H1 (cell line): ENCODE data around the gene ZNF70. TPM values are rescaled to one million over a fixed set of nuclear protein-coding genes. Genes with fewer than 3 reads are reported as not detected.
A peak's percentile ranks its signal among the peaks of the same experiment; 100 is the strongest.

Source experiments
- CTCF ChIA-PET: fragments of 300-600 bp; sonication (Branson Sonifier 250); formaldehyde crosslinking; loops from one replicate; lab custom pipeline; 2021; ENCODE audit not compliant: partially characterized antibody; lab: Charles Lee
- POLR2A ChIA-PET: fragments of 300-600 bp; sonication (Branson Sonifier 250); formaldehyde crosslinking; loops from one replicate; lab custom pipeline; 2021; ENCODE audit warnings: inconsistent platforms; ENCODE audit not compliant: partially characterized antibody; lab: Charles Lee
- DNase-seq, 2 experiments: peaks; one replicate each; pipeline versions ENCODE4 v3.0.0 to v3.0.0-alpha.2; 2010 to 2022; ENCODE audit warnings: low spot score in 2 of 2, low read depth in 1 of 2, mixed read lengths in 1 of 2
- FAIRE-seq: peaks from 2 replicates; lab custom pipeline; 2011; peaks lifted over from hg19 to GRCh38; lab: Jason Lieb, UNC
- H2AFZ ChIP-seq: 2 replicates; pipeline ENCODE4 v1.8.1; 2012; ENCODE audit warnings: low read length, inconsistent platforms
- H2AK5ac ChIP-seq: 2 replicates; pipeline ENCODE4 v1.6.1; 2013; ENCODE audit warnings: low read depth, low read length
- H2BK120ac ChIP-seq: replicated peaks from 2 replicates; pipeline ENCODE3; 2013; ENCODE audit warnings: low read depth, low read length, inconsistent platforms
- H2BK12ac ChIP-seq: 2 replicates; pipeline ENCODE4 v1.6.1; 2013; ENCODE audit warnings: low read depth, low read length
- H2BK15ac ChIP-seq: 2 replicates; pipeline ENCODE4 v1.6.1; 2013; ENCODE audit warnings: low read length
- H2BK20ac ChIP-seq: 2 replicates; pipeline ENCODE4 v1.6.1; 2013; ENCODE audit warnings: low read length
- H2BK5ac ChIP-seq: 2 replicates; pipeline ENCODE4 v1.6.1; 2013; ENCODE audit warnings: low read depth, low read length
- H3K14ac ChIP-seq: 2 replicates; pipeline ENCODE4 v1.6.1; 2013; ENCODE audit warnings: inconsistent platforms; ENCODE audit not compliant: insufficient read length
- H3K18ac ChIP-seq: 2 replicates; pipeline ENCODE4 v1.6.1; 2013; ENCODE audit warnings: low read length; ENCODE audit errors: extremely low read depth
- H3K23ac ChIP-seq: 2 replicates; pipeline ENCODE4 v1.6.1; 2013; ENCODE audit warnings: inconsistent platforms; ENCODE audit not compliant: insufficient read length
- H3K23me2 ChIP-seq: 2 replicates; pipeline ENCODE4 v1.6.1; 2013; ENCODE audit warnings: low read depth, low read length
- H3K27ac ChIP-seq: 2 replicates; pipeline ENCODE4 v1.6.1; 2011; ENCODE audit warnings: low read depth, low read length, inconsistent platforms
- H3K27me3 ChIP-seq, 4 experiments: replicated peaks in 1 of 4; 1 replicate in 1 of 4; 2 replicates in 3 of 4; pipeline versions ENCODE4 v1.6.1 to v1.8.1; 2011 to 2013; ENCODE audit warnings: low read length in 3 of 4, mild to moderate bottlenecking in 3 of 4, inconsistent platforms in 2 of 4, mixed read lengths in 2 of 4, moderate library complexity in 1 of 4; ENCODE audit not compliant: control insufficient read depth in 3 of 4, insufficient read depth in 3 of 4; ENCODE audit errors: extremely low read depth in 1 of 4
- H3K36me3 ChIP-seq, 4 experiments: 2 replicates each; pipeline versions ENCODE4 v1.6.1 to v1.8.1; 2011 to 2013; ENCODE audit warnings: mild to moderate bottlenecking in 4 of 4, low read length in 3 of 4, moderate library complexity in 2 of 4, control low read depth in 1 of 4, inconsistent platforms in 1 of 4; ENCODE audit not compliant: insufficient read depth in 4 of 4, control insufficient read depth in 2 of 4
- H3K4ac ChIP-seq: replicated peaks from 2 replicates; pipeline ENCODE3; 2013; ENCODE audit warnings: low read length, low read depth, mixed read lengths, inconsistent platforms; ENCODE audit not compliant: insufficient read length
- H3K4me1 ChIP-seq, 4 experiments: replicated peaks in 1 of 4; 1 replicate in 1 of 4; 2 replicates in 3 of 4; pipeline versions ENCODE4 v1.6.1 to v1.8.1; 2011 to 2013; ENCODE audit warnings: low read length in 3 of 4, inconsistent platforms in 2 of 4, mixed read lengths in 1 of 4; ENCODE audit not compliant: insufficient read depth in 4 of 4, control insufficient read depth in 3 of 4
- H3K4me2 ChIP-seq, 2 experiments: 2 replicates each; pipeline versions ENCODE4 v1.6.1 to v1.8.1; 2011 to 2013; ENCODE audit warnings: low read depth in 2 of 2, low read length in 2 of 2, control low read depth in 1 of 2, inconsistent platforms in 1 of 2, mild to moderate bottlenecking in 1 of 2; ENCODE audit not compliant: insufficient read depth in 1 of 2
- H3K4me3 ChIP-seq, 4 experiments: fragments of 200-600, 300-600 bp in 1 of 4; sonication (generic), shearing (Covaris generic), sonication (Bioruptor Twin) in 1 of 4; 2 replicates each; pipeline versions ENCODE4 v1.5.1 to v1.8.1; 2011 to 2016; ENCODE audit warnings: low read length in 4 of 4, low read depth in 3 of 4, control low read depth in 2 of 4, inconsistent platforms in 2 of 4, mild to moderate bottlenecking in 2 of 4, mixed read lengths in 1 of 4, moderate library complexity in 1 of 4; ENCODE audit not compliant: insufficient read depth in 2 of 4; ENCODE audit errors: extremely low read depth in 1 of 4
- H3K56ac ChIP-seq: replicated peaks from 2 replicates; pipeline ENCODE3; 2013; ENCODE audit warnings: low read depth, mild to moderate bottlenecking, mixed read lengths, low read length, inconsistent platforms; ENCODE audit not compliant: insufficient read length
- H3K79me1 ChIP-seq: 2 replicates; pipeline ENCODE4 v1.6.1; 2013; ENCODE audit warnings: low read depth, low read length, control low read depth
- H3K79me2 ChIP-seq, 2 experiments: 2 replicates each; pipeline versions ENCODE4 v1.6.1 to v1.8.1; 2012 to 2013; ENCODE audit warnings: low read length in 2 of 2, mild to moderate bottlenecking in 2 of 2, inconsistent platforms in 1 of 2; ENCODE audit not compliant: insufficient read depth in 2 of 2, control insufficient read depth in 1 of 2
- H3K9ac ChIP-seq, 4 experiments: replicated peaks in 1 of 4; 1 replicate in 1 of 4; 2 replicates in 3 of 4; pipeline versions ENCODE4 v1.6.1 to v1.8.1; 2011 to 2013; ENCODE audit warnings: low read depth in 3 of 4, low read length in 3 of 4, control low read depth in 2 of 4, mild to moderate bottlenecking in 2 of 4, moderate library complexity in 2 of 4, inconsistent platforms in 1 of 4; ENCODE audit errors: extremely low read depth in 1 of 4
- H3K9me3 ChIP-seq, 2 experiments: 2 replicates each; pipeline versions ENCODE4 v1.6.1 to v1.8.1; 2012 to 2013; ENCODE audit warnings: mild to moderate bottlenecking in 2 of 2, moderate library complexity in 2 of 2, control low read depth in 1 of 2, inconsistent platforms in 1 of 2, low read depth in 1 of 2, low read length in 1 of 2, mixed read lengths in 1 of 2; ENCODE audit not compliant: insufficient read depth in 2 of 2
- H4K20me1 ChIP-seq, 2 experiments: replicated peaks in 1 of 2; 2 replicates each; pipeline versions ENCODE3 to v1.8.1; 2011 to 2013; ENCODE audit warnings: inconsistent platforms in 2 of 2, low read length in 2 of 2, mild to moderate bottlenecking in 1 of 2; ENCODE audit not compliant: insufficient read depth in 2 of 2, control insufficient read depth in 1 of 2
- H4K5ac ChIP-seq: 2 replicates; pipeline ENCODE4 v1.6.1; 2013; ENCODE audit warnings: low read length, low read depth, mixed read lengths, inconsistent platforms; ENCODE audit not compliant: insufficient read length
- H4K8ac ChIP-seq: 2 replicates; pipeline ENCODE4 v1.8.0; 2013; ENCODE audit warnings: mild to moderate bottlenecking, moderate library complexity, low read length, inconsistent platforms; ENCODE audit not compliant: insufficient read depth; ENCODE audit errors: extremely low read depth
- H4K91ac ChIP-seq: replicated peaks from 2 replicates; pipeline ENCODE3; 2013; ENCODE audit warnings: low read length, mixed read lengths, inconsistent platforms; ENCODE audit not compliant: insufficient read length
- E2F6 ChIP-seq: IDR thresholded peaks from 2 replicates; pipeline ENCODE4 v1.6.1; 2012; ENCODE audit warnings: inconsistent platforms
- EGR1 ChIP-seq: IDR thresholded peaks from 2 replicates; pipeline ENCODE4 v1.6.1; 2011; ENCODE audit warnings: low read depth, low read length, borderline replicate concordance
- FOSL1 ChIP-seq: IDR thresholded peaks from 2 replicates; pipeline ENCODE4 v1.6.1; 2011; ENCODE audit warnings: mild to moderate bottlenecking, low read depth, low read length, moderate library complexity; ENCODE audit not compliant: insufficient read depth
- HDAC2 ChIP-seq, 2 experiments: fragments of 300-600 bp in 1 of 2; sonication (generic) in 1 of 2; IDR thresholded peaks; 2 replicates each; pipeline ENCODE4 v1.6.1; 2011 to 2012; ENCODE audit warnings: low read depth in 2 of 2, low read length in 2 of 2, mild to moderate bottlenecking in 2 of 2, moderate library complexity in 2 of 2, borderline replicate concordance in 1 of 2, inconsistent platforms in 1 of 2
- MAX ChIP-seq: IDR thresholded peaks from 2 replicates; pipeline ENCODE4 v1.6.1; 2012; ENCODE audit warnings: inconsistent platforms
- NRF1 ChIP-seq: IDR thresholded peaks from 2 replicates; pipeline ENCODE4 v1.6.1; 2011; ENCODE audit warnings: mild to moderate bottlenecking, low read depth, low read length, improper control_type of control experiment
- POLR2A ChIP-seq, 2 experiments: IDR thresholded peaks; 1 replicate in 1 of 2; 2 replicates in 1 of 2; pipeline ENCODE4 v1.6.1; 2011; ENCODE audit warnings: low read depth in 2 of 2, low read length in 2 of 2, mild to moderate bottlenecking in 2 of 2; ENCODE audit errors: control extremely low read depth in 1 of 2
- RXRA ChIP-seq: IDR thresholded peaks from 2 replicates; pipeline ENCODE4 v1.6.1; 2011; ENCODE audit warnings: low read depth, mild to moderate bottlenecking, low read length, moderate library complexity; ENCODE audit not compliant: insufficient read depth
- TBP ChIP-seq: IDR thresholded peaks from 2 replicates; pipeline ENCODE4 v1.6.1; 2011; ENCODE audit warnings: low read depth, low read length, improper control_type of control experiment
- TEAD4 ChIP-seq: IDR thresholded peaks from 2 replicates; pipeline ENCODE4 v1.6.1; 2012; ENCODE audit warnings: low read depth, low read length, inconsistent platforms, mixed read lengths
- YY1 ChIP-seq: IDR thresholded peaks from 2 replicates; pipeline ENCODE4 v1.6.1; 2011; ENCODE audit warnings: low read depth, mild to moderate bottlenecking, low read length
- WGBS, 2 experiments: shearing (Covaris generic) in 1 of 2; methylation state at CpG; one replicate each; pipeline versions ENCODE4 v1.1.6 to v1.1.7; 2013 to 2015; ENCODE audit warnings: low lambda C conversion rate in 2 of 2, mixed read lengths in 2 of 2, inconsistent platforms in 1 of 2, low coverage in 1 of 2, missing lambda C conversion rate in 1 of 2; ENCODE audit not compliant: insufficient replicate concordance in 2 of 2, insufficient coverage in 1 of 2, insufficient read length in 1 of 2; ENCODE audit errors: extremely low coverage in 1 of 2, missing lambda C conversion rate in 1 of 2; 5-methylcytosine and 5-hydroxymethylcytosine counted together
- polyA plus RNA-seq, 7 experiments: library from polyadenylated mRNA; depleted of rRNA in 3 of 7; stranded (reverse) in 5 of 7; unstranded in 2 of 7; fragments of >200 nt in 5 of 7; fragments of 200-250 nt in 2 of 7; gene quantifications; 1 replicate in 5 of 7; 2 replicates in 1 of 7; 4 replicates in 1 of 7; pipeline versions ENCODE4 v1.2.1 to v1.2.3, GENCODE V29; 2011 to 2013; ENCODE audit warnings: missing spikeins in 2 of 7, mixed read lengths in 2 of 7
- total RNA-seq: library from RNA; stranded (reverse); fragmentation: NEBNext Ultra II Directional; extraction: Animal tissue kit (Norgen Biotek cat#: 25700); gene quantifications from 2 replicates; pipeline ENCODE4 v1.2.1, GENCODE V29; 2021

Gene ZNF70
- total and polyA plus RNA-seq, 2 of the 8 experiments (the other 6 are each of a cell fraction or from before 2014, with no cell fraction given) = 1.1 to 2.6 TPM

GRCh38 chr22:23751441-23751996 lies 607 bp upstream of the ZNF70 start:
- Histone ChIP-seq H3K79me1 (no peaks in the 10 kb centered on the region), H3K27me3 (no peaks in the 10 kb centered on the region), H3K4ac (no peak overlapping the region), H3K36me3 (no peaks in the 10 kb centered on the region), H3K27ac (peak overlapping the region; percentile 78), H2BK120ac (no peak overlapping the region), H3K9me3 (no peaks in the 10 kb centered on the region), H4K20me1 (no peaks in the 10 kb centered on the region), H3K23me2 (peaks cover 11% of the 10 kb centered on the region; the same call in 1 of the 2 replicates), H4K8ac (peak overlapping the region; percentile 99), H4K91ac (peak overlapping the region; percentile 98), H3K56ac (peak overlapping the region; percentile 86), H3K4me2 (peak overlapping the region; percentile 74), H3K79me2 (no peaks in the 10 kb centered on the region), H3K18ac (peak overlapping the region; percentile 87), H3K9ac (peak overlapping the region; percentile 71 to 78 (median 73)), H2BK12ac (0 out of 2 replicates have a peak overlapping the region, but pooled peaks have one; percentile 60), H3K4me1 (peaks cover 0 to 6% (median 2%) of the 10 kb centered on the region in 4 experiments; a peak in 3 of 7 replicates), H2BK20ac (no peak overlapping the region), H2AK5ac (no peak overlapping the region), H3K23ac (no peak overlapping the region), H2AFZ (no peak overlapping the region; the same call in 1 of the 2 replicates), H2BK15ac (peak overlapping the region; percentile 97; the same call in 1 of the 2 replicates), H3K4me3 (peak overlapping the region; percentile 56 to 78 (median 74)), H2BK5ac (peak overlapping the region; percentile 87), H4K5ac (peak overlapping the region; percentile 98), H3K14ac (no peak overlapping the region)
- CTCF ChIA-PET = interaction anchor here (2.2 kb wide), 1 partner anchor 17 kb away, joined by 6 read pairs; no protein-coding TSS in a partner anchor
- POLR2A ChIA-PET = interaction anchor here (0.9 to 2.3 kb wide), 5 partner anchors 12 to 106 kb away, joined by 3 to 8 read pairs (median 3); partner anchors contain the start of genes CHCHD10 and SLC2A11
- no peak for FAIRE-seq
- 31% methylated on average over 21 of the region's 22 CpGs; no CpG with 5 or more reads in 1 of the 2 experiments for WGBS, 2 experiments
- DNase-seq = no peak
- TF ChIP-seq RXRA (no peak), FOSL1 (no peak), MAX (peak; percentile 42; the same call in 1 of the 2 replicates), TBP (peak; percentile 93), TEAD4 (peak; percentile 4; the same call in 1 of the 2 replicates), NRF1 (no peak), E2F6 (peak; percentile 33; the same call in 1 of the 2 replicates), POLR2A (IDR thresholded peaks at IDR 0.05; ENCODE audit: control extremely low read depth in 1 of 2, low read depth in 2 of 2, low read length in 2 of 2) (0 out of 3 replicates have a peak, but pooled peaks of 1 of the 2 experiments have one; percentile 33), HDAC2 (IDR thresholded peaks at IDR 0.05; ENCODE audit: borderline replicate concordance in 1 of 2, low read depth in 2 of 2, low read length in 2 of 2) (no peak), EGR1 (peak; percentile 45; the same call in 1 of the 2 replicates), YY1 (peak; percentile 77)
